H1 (cell line): ENCODE data around the gene DNMT3B. TPM values are rescaled to one million over a fixed set of nuclear protein-coding genes. Genes with fewer than 3 reads are reported as not detected.
A peak's percentile ranks its signal among the peaks of the same experiment; 100 is the strongest.

Experiments used
- CTBP2 ChIP-seq: IDR thresholded peaks from 2 replicates; pipeline ENCODE4 v1.7.0; 2011; ENCODE audit warnings: borderline replicate concordance, mild to moderate bottlenecking, moderate library complexity, mixed read lengths, low read length; ENCODE audit not compliant: insufficient read depth, insufficient read length
- GTF2F1 ChIP-seq: IDR thresholded peaks from 2 replicates; pipeline ENCODE4 v1.6.1; 2012; ENCODE audit warnings: low read depth, low read length, improper control_type of control experiment, borderline replicate concordance
- PHF8 ChIP-seq: fragments of 200-600 bp; sonication (generic); conservative IDR thresholded peaks from 2 replicates; pipeline ENCODE4 v1.7.1; 2012; ENCODE audit warnings: low read depth, mild to moderate bottlenecking, inconsistent platforms, low read length, moderate library complexity
- POLR2AphosphoS5 ChIP-seq: IDR thresholded peaks from 2 replicates; pipeline ENCODE4 v1.6.1; 2011; ENCODE audit warnings: low read depth, low read length
- RAD21 ChIP-seq, 2 experiments: IDR thresholded peaks in 1 of 2; conservative IDR thresholded peaks in 1 of 2; 2 replicates each; pipeline ENCODE4 v1.6.1; 2011; ENCODE audit warnings: low read depth in 2 of 2, low read length in 2 of 2, improper control_type of control experiment in 1 of 2, inconsistent platforms in 1 of 2, mild to moderate bottlenecking in 1 of 2, moderate library complexity in 1 of 2
- RBBP5 ChIP-seq: IDR thresholded peaks from 2 replicates; pipeline ENCODE4 v1.7.1; 2012; ENCODE audit warnings: low read depth, mild to moderate bottlenecking, inconsistent platforms, low read length, moderate library complexity, borderline replicate concordance
- RXRA ChIP-seq: IDR thresholded peaks from 2 replicates; pipeline ENCODE4 v1.6.1; 2011; ENCODE audit warnings: low read depth, mild to moderate bottlenecking, low read length, moderate library complexity; ENCODE audit not compliant: insufficient read depth
- SAP30 ChIP-seq: fragments of 300-600 bp; sonication (generic); IDR thresholded peaks from 2 replicates; pipeline ENCODE4 v1.7.1; 2012; ENCODE audit warnings: low read length, moderate library complexity, mild to moderate bottlenecking, inconsistent platforms; ENCODE audit not compliant: insufficient read depth, insufficient replicate concordance
- SIN3A ChIP-seq, 2 experiments: IDR thresholded peaks in 1 of 2; conservative IDR thresholded peaks in 1 of 2; 2 replicates each; pipeline ENCODE4 v1.6.1; 2011 to 2012; ENCODE audit warnings: low read length in 2 of 2, improper control_type of control experiment in 1 of 2, low read depth in 1 of 2, mild to moderate bottlenecking in 1 of 2
- TBP ChIP-seq: IDR thresholded peaks from 2 replicates; pipeline ENCODE4 v1.6.1; 2011; ENCODE audit warnings: low read depth, low read length, improper control_type of control experiment
- polyA plus RNA-seq, 7 experiments: library from polyadenylated mRNA; depleted of rRNA in 3 of 7; stranded (reverse) in 5 of 7; unstranded in 2 of 7; fragments of >200 nt in 5 of 7; fragments of 200-250 nt in 2 of 7; gene quantifications; 1 replicate in 5 of 7; 2 replicates in 1 of 7; 4 replicates in 1 of 7; pipeline versions ENCODE4 v1.2.1 to v1.2.3, GENCODE V29; 2011 to 2013; ENCODE audit warnings: missing spikeins in 2 of 7, mixed read lengths in 2 of 7
- total RNA-seq: library from RNA; stranded (reverse); fragmentation: NEBNext Ultra II Directional; extraction: Animal tissue kit (Norgen Biotek cat#: 25700); gene quantifications from 2 replicates; pipeline ENCODE4 v1.2.1, GENCODE V29; 2021
- TF ChIP-seq, protein P1 (sequence below): IDR thresholded peaks from 2 replicates; pipeline ENCODE4 v1.6.1; 2012; ENCODE audit warnings: inconsistent platforms

Gene DNMT3B
- total and polyA plus RNA-seq, 2 of the 8 experiments (the other 6 are each of a cell fraction or from before 2014, with no cell fraction given), result 433 to 1,016 TPM

DNA sequence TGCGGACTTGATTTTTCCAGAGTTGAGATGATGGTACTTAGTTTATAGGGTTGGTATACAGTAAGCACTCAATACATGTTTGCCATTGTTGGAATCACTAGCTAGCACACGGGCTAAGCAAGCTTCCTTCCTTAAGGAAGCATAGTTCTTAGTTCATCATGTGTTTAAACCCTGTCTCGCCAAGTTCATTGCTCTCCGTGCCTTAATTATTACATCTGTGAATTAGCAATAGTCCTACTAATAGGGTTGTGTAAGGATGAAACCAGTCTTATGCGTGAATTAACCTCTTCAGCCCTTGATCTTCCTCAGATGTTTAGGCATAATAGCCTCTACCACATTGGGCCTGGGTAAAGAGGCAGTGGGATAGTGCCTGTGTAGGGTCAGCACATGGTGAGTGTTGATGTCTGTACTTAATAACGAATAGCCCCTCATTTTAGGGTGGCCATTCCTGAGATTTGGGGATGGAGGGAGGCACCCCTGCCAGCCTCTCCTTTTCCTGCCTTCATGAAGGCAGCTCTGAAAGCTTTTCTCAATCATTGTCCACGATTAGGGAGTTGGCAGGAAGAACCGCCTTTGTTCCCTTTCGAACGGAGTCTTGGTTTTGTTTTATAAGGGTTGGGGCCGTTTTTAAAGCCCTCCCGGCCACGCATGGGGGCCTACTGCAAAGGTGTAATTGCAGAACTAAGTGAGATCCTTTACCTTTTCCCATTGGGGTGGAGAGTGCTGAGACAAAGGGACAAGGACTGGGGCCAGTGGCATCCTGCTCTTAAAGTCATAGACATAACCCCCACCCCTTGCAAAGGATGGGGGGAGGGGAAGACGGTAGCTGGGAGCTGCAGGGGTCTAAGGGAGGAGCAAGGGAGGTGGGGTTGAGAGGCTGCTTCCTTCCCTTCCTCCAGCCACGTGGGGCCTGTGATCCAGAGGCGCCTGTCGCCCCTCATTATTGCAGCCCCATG, 2.1 kb downstream of the DNMT3B start (continued):
- TF ChIP-seq PHF8, result peak; percentile 40; the same call in 1 of the 2 replicates
- no peak for TF ChIP-seq GTF2F1
- TF ChIP-seq RBBP5, result 0 out of 2 replicates have a peak, but pooled peaks have one; percentile 59
- peak; percentile 94 for TF ChIP-seq SAP30
- TF ChIP-seq RXRA, result no peak
- peak; percentile 59; the same call in 1 of the 2 replicates for TF ChIP-seq TBP
- TF ChIP-seq, protein P1, sequence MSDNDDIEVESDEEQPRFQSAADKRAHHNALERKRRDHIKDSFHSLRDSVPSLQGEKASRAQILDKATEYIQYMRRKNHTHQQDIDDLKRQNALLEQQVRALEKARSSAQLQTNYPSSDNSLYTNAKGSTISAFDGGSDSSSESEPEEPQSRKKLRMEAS, result peak; percentile 94
- peak; percentile 86 for TF ChIP-seq CTBP2
- peak; percentile 41; the same call in 1 of the 2 replicates for TF ChIP-seq POLR2AphosphoS5
- TF ChIP-seq SIN3A (conservative IDR thresholded peaks at IDR 0.05 in 1 of 2, IDR thresholded peaks at IDR 0.05 in 1 of 2; ENCODE audit: low read depth in 1 of 2, low read length in 2 of 2), result peak; percentile 94 to 95
- peak in 1 of 2 experiments; percentile 2; a peak in 1 of 4 replicates for TF ChIP-seq RAD21 (IDR thresholded peaks at IDR 0.05 in 1 of 2, conservative IDR thresholded peaks at IDR 0.05 in 1 of 2; ENCODE audit: low read depth in 2 of 2, low read length in 2 of 2)
